Islet precursor cell (in vitro differentiated cells): ENCODE data around the gene SLIRP.
"Not testable (repeated sequence)": the region's sequence is repeated elsewhere in the genome, so short reads cannot be mapped to it uniquely, and the experiment has no call there.

Experiments used
- DNase-seq: peaks from one replicate; pipeline ENCODE4 v3.0.0-alpha.2; 2018

The SLIRP gene

DNA sequence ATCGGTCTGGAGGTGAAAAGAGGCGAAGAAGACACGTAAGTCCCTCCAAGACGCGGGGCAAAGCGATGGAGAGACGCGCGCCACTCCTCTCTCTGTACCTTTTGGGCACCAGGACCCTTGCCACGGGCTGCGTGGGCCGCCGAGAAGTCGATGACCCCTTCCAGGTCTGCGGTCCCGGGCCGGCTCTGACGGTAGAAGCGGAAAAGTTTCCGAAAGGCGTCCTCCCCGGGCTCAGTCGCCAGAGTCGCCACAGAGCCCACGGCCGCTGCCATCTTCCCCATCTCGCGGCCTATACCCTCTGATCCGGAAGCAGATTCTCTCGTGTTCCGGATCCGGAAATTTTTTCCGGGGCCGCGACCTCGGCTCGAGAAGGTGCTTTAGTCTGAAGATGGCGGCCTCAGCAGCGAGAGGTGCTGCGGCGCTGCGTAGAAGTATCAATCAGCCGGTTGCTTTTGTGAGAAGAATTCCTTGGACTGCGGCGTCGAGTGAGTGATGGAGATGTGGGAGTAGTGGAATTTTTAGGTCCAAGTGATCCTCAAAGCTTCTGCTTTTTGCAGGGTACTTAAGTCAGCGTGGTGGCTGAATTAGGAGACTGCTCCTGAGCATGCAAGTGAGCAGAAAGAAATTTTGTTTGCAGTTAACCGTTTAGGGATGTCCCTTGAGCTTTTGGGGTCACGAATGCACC lies at the start of gene SLIRP, which contains the start of gene ALKBH1:
SLIRP (plus strand) TSS at position 380 of the 685 bp plus-strand sequence; CDS start at position 389, 9 bp downstream.
ALKBH1 (minus strand) TSS at position 300 of the 685 bp plus-strand sequence; CDS start at position 281, 19 bp downstream.
- DNase-seq: peak; percentile 92

GRCh38 chr14:77659831-77660230 lies 48.1 kb upstream of the SLIRP start:
- no peak for DNase-seq

GRCh38 chr14:77660754-77661153 lies 47.1 kb upstream of the SLIRP start:
- no peak for DNase-seq

DNA sequence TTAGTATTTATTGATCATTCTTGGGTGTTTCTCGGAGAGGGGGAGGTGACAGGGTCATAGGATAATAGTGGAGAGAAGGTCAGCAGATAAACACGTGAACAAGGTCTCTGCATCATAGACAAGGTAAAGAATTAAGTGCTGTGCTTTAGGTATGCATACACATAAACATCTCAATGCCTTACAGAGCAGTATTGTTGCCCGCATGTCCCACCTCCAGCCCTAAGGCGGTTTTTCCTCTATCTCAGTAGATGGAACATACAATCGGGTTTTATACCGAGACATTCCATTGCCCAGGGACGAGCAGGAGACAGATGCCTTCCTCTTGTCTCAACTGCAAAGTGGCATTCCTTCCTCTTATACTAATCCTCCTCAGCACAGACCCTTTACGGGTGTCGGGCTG lies 46.3 kb upstream of the SLIRP start:
- not testable (repeated sequence) for DNase-seq

DNA sequence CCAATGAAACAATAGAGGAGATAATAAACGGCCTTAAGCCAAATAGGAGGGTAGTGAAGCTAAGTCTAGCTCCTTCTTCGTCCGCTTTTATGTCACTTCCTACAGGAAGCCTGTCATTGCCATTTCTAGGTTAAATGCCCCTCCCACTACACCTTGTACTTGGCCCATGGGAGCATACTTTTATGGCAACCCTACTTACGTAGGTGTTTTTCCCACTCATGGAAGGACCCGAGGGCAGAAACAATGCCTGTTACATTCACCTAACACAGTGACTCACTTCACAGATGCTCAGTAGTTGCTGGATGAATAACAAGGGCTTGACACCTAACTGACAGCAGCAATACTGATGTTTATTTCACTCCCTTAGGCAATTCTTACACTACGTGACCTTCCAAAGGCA lies 44.6 kb upstream of the SLIRP start:
- DNase-seq: peak; percentile 69

DNA sequence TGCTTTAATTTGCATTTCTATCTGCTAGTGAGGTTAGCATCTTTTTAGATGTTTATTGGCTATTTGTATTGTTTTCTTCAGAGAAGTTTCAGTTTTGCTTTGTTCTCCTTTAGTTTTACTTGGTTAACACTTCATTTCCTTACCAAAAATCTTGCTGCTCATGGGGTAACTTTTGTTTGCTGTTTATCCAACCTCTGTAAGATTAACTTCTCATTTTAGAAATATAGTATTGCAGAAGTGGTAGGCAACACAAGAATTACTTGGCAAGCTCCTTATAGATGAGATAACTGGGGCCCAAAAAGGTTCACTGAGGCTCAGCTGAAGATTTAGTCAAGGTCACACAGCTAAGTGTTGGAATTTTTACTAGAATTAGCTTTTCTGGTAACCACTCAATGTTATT lies 40.6 kb upstream of the SLIRP start:
- DNase-seq: no peak

- no peak for DNase-seq
These were observed 34.7 kb upstream of the SLIRP start for GRCh38 chr14:77673193-77673592.

DNA sequence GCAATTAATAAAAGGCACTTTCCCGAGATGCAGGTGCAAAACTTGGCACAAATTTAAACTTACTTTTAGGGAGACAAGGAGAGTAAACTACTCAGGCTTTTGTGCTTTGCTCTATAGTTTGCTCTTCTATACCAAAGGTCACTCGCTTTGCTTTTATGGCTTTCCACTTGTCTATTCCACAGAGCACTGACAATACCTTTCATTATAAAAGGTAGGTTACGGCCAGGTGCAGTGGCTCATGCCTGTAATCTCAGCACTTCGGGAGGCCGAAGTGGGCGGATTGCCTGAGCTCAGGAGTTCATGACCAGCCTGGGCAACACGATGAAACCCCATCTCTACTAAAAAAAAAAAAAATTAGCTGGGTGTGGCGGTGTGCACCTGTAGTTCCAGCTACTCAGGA lies 33.0 kb upstream of the SLIRP start:
- no peak for DNase-seq

DNA sequence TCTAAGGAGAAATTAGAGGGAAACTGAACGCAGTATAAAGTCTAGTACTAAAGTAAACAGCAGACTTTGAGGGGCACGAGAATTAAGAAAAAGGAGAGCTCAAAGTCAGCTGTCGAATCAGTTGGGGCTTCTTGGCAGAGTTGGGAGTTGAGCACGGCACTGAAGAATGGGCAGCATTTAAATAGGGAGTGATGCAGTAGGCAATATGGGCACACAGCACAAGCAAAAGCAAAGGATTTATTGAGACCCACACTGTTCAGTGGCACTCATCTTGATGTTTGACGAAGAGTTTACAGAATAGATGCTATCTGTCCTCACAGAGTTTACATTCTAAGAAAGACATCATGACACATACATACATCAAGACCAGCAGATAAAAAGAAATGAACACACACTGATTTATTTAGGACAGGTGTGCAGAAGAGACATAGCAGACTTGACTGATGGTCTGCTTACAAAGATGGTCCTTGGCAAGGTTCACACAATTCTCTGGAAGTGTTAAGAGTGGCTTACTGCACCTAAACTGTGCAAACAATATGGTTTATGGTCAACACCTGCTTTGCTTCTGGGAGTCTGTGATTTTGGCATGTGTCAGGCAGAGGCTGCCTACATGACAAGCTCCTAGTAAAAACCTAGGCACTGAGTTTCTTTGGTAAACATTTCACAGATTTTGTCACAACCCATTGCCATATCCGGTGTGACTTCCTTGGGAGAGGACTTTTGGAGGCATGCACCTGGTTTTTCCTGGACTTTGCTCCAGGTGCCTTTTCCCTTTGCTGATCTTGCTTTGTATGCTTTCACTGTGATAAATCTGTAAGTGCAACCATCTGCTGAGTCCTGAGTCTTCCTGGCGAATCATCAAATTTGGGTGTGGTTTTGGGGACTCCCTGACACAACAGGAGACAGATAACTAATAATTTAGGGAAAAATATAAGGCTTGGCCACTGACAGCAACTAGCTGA lies 26.4 kb upstream of the SLIRP start:
- no peak for DNase-seq

- DNase-seq: no peak
These were observed 25.7 kb upstream of the SLIRP start for GRCh38 chr14:77682158-77682553.

DNA sequence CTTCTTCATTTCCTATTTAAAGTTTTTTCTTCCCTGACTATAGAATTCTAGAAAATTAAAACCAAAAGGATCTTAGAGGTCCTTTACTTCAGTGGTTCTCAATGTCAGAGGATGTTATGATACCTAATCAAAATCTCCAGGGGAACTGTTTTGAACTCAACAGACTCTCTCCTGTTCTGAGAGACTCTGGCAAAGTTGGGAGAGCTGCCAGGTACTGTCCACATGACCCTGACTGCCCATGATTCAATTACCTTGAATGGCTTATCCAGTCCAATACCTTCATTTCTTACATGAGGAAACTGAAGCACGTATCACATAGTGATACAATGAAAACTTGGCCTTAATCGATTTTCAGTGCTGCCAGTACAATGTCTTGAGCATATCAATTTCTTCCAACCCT lies 16.6 kb upstream of the SLIRP start:
- DNase-seq: no peak

GRCh38 chr14:77707355-77707723 lies 564 bp upstream of the SLIRP start:
- no peak for DNase-seq

GRCh38 chr14:77708749-77709148 lies 846 bp downstream of the SLIRP start:
- DNase-seq: no peak

- no peak for DNase-seq
These were observed 1.5 kb downstream of the SLIRP start for GRCh38 chr14:77709412-77709811.

GRCh38 chr14:77710364-77710763 lies 2.5 kb downstream of the SLIRP start:
- DNase-seq: no peak

DNA sequence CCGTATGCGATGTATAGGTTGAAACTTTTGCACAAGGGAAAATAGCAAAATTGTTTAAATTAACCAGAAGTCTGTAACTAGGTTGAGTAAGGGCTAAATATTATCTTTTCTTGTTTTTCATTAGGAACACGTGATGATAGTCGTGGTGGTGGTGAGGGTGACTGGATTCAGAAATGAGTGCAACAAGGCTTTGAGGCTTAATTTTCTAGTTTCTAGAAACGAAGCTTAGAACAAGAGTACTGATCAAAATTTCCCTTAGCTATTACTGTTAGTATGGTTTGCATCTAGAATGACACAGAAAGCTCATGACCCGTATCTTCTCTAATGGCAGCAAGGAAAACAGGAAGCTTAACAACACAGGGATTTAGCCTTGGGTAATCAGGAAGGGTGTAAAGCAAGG lies 7.0 kb downstream of the SLIRP start:
- no peak for DNase-seq

DNA sequence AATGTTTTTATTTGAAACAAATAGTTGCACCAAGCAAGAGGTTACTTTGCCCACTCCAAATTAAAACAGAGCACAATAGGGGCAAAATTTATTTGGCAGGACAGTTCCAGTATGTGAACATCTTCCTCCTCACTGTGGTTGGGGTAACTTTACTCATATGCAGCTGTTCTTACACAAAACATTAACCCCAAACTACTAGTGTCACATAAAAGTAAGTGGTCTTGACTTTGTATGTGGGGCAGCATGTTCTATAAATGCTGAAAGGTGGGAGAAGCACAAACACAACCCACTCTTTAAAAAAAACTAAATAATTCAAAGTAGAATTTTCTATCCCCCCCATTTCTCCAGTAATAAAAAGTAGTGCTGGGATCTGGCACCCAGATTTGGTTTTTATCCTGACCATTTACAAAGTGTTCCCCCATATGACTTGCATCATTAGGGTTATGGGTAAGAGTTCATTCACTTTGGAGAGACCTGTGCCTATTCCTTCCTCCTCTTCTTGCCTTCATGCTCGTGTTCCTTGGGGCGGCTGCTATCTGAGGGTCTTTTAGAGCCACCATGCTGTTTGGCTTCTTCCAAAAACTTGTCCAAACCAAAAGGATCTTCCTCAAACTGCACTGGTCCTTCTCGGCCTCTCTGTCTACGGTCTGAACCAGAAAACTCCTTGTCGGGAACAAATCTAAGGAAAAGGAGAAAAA lies 9.9 kb downstream of the SLIRP start:
- DNase-seq: no peak

GRCh38 chr14:77721437-77721836 lies 13.5 kb downstream of the SLIRP start:
- no peak for DNase-seq

GRCh38 chr14:77722301-77722700 lies 14.4 kb downstream of the SLIRP start:
- DNase-seq: no peak

- no peak for DNase-seq
These were observed 23.1 kb downstream of the SLIRP start for GRCh38 chr14:77730976-77731497.

- no peak for DNase-seq
These were observed 30.8 kb downstream of the SLIRP start for GRCh38 chr14:77738559-77739250.

DNA sequence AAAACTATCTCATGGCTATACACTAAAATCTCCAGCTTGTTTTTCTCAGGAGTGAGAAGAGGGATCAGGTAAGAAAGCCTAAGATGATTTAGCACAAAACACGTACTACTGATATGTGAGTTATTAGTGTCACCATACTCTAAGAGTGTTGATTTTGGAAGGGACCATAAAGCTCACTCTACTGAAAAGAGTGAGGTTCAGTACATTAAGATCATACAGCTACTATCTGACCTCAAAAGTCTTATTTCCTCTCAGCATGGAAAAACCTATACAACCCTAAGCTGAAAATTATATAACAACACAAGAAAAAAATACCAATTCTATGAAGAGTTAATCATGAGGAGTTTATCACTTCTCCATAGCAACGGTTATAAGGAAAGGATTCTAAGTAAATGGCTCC lies 33.5 kb downstream of the SLIRP start:
- DNase-seq: no peak
